Testis (tissue), 2 donors: ENCODE measurements around the gene CGB2.
"Not testable (repeated sequence)": the region's sequence is repeated elsewhere in the genome, so short reads cannot be mapped to it uniquely, and the experiment has no call there.

Experiments
- POLR2A ChIP-seq: fragments of 450-650 bp; IDR thresholded peaks from one replicate; pipeline ENCODE4 v1.6.1; 2017; ENCODE audit warnings: antibody characterized with exemption, mild to moderate bottlenecking, moderate library complexity
- TF ChIP-seq, protein P1 (sequence below), 3 experiments: fragments of 450-650 bp in 2 of 3; fragments of 200-600 bp in 1 of 3; sonication (generic) in 1 of 3; IDR thresholded peaks; one replicate each; pipeline ENCODE4 v1.5.1; 2016 to 2019; ENCODE audit warnings: antibody characterized with exemption in 3 of 3, mild to moderate bottlenecking in 2 of 3, moderate library complexity in 1 of 3

DNA sequence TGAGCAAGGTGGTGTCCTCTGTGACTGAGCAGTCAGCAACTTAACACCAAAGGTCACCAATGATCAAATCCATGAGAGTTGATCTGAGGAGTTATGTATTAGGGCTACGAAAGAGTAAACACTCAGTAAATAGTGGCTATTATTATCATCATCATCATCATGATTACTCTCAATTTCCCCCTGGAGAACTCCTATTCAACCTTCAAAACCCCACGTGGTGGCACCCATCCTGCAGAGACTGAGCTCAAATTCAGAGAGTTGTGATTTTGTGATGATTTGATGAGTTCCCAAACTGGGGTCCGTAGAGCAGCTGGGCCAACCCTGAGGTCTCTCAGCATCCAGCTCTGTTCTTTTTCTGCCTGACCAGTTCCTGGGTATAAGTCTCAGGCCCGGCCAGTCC, 18.1 kb downstream of the CGB2 start:
- TF ChIP-seq POLR2A, result not testable (repeated sequence)
- TF ChIP-seq, protein P1, sequence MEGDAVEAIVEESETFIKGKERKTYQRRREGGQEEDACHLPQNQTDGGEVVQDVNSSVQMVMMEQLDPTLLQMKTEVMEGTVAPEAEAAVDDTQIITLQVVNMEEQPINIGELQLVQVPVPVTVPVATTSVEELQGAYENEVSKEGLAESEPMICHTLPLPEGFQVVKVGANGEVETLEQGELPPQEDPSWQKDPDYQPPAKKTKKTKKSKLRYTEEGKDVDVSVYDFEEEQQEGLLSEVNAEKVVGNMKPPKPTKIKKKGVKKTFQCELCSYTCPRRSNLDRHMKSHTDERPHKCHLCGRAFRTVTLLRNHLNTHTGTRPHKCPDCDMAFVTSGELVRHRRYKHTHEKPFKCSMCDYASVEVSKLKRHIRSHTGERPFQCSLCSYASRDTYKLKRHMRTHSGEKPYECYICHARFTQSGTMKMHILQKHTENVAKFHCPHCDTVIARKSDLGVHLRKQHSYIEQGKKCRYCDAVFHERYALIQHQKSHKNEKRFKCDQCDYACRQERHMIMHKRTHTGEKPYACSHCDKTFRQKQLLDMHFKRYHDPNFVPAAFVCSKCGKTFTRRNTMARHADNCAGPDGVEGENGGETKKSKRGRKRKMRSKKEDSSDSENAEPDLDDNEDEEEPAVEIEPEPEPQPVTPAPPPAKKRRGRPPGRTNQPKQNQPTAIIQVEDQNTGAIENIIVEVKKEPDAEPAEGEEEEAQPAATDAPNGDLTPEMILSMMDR (IDR thresholded peaks at IDR 0.05), result not testable (repeated sequence)
